Ishikawa (cell line): Measurements from ENCODE around the gene FMN2.

Source experiments
- TCF12 ChIP-seq: IDR thresholded peaks from 2 replicates; pipeline ENCODE4 v1.6.1; 2012; ENCODE audit warnings: low read depth
- TF ChIP-seq, protein P1 (sequence below): IDR thresholded peaks from 2 replicates; pipeline ENCODE4 v1.6.1; 2012; ENCODE audit warnings: low read depth, mild to moderate bottlenecking

DNA sequence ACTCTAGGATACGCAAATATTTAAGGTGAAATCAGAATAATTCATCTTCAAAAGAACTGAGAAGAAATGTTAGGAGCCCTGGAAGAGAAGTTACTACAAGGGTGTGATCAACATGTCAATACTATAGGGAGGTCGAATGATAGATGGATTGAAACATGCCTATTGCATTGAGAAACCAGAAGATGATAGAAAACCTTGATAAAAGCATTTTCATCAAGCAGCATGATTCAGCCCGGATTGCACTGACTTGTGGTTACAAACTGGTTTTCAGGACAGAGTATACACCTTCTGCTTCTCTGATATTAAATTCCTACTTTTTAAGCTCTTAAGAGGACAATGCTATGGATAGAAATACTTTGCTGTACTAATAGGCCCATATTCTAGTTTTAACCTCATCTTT, 164.2 kb downstream of the FMN2 start:
- no peak for TF ChIP-seq TCF12
- TF ChIP-seq, protein P1, sequence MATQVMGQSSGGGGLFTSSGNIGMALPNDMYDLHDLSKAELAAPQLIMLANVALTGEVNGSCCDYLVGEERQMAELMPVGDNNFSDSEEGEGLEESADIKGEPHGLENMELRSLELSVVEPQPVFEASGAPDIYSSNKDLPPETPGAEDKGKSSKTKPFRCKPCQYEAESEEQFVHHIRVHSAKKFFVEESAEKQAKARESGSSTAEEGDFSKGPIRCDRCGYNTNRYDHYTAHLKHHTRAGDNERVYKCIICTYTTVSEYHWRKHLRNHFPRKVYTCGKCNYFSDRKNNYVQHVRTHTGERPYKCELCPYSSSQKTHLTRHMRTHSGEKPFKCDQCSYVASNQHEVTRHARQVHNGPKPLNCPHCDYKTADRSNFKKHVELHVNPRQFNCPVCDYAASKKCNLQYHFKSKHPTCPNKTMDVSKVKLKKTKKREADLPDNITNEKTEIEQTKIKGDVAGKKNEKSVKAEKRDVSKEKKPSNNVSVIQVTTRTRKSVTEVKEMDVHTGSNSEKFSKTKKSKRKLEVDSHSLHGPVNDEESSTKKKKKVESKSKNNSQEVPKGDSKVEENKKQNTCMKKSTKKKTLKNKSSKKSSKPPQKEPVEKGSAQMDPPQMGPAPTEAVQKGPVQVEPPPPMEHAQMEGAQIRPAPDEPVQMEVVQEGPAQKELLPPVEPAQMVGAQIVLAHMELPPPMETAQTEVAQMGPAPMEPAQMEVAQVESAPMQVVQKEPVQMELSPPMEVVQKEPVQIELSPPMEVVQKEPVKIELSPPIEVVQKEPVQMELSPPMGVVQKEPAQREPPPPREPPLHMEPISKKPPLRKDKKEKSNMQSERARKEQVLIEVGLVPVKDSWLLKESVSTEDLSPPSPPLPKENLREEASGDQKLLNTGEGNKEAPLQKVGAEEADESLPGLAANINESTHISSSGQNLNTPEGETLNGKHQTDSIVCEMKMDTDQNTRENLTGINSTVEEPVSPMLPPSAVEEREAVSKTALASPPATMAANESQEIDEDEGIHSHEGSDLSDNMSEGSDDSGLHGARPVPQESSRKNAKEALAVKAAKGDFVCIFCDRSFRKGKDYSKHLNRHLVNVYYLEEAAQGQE: no peak
